Kasumi-1 (cell line): Measurements from ENCODE around the gene OR51M1.

Experiments
- DNase-seq, 2 experiments: peaks; one replicate each; lab custom pipeline; 2025; lab: John Stamatoyannopoulos, UW

The OR51M1 gene

GRCh38 chr11:5390210-5390609, 6.6 kb downstream of the OR51M1 start:
- no peak for DNase-seq

- no peak for DNase-seq
These were observed 10.5 kb downstream of the OR51M1 start for GRCh38 chr11:5394091-5394490.

GRCh38 chr11:5398936-5399335, 15.3 kb downstream of the OR51M1 start:
- no peak for DNase-seq

- DNase-seq: no peak
These were observed 21.6 kb downstream of the OR51M1 start for GRCh38 chr11:5405173-5405572.

- DNase-seq: no peak
These were observed 37.4 kb downstream of the OR51M1 start for GRCh38 chr11:5420993-5421392.

- DNase-seq: no peak
These were observed 38.2 kb downstream of the OR51M1 start, which contains the start of gene OR51Q1 for GRCh38 chr11:5421811-5422210. Gene OR51Q1 (plus strand): TSS chr11:5422111. CDS start chr11:5422201, 90 bp downstream.

GRCh38 chr11:5423131-5423530, 39.5 kb downstream of the OR51M1 start:
- no peak for DNase-seq

GRCh38 chr11:5441414-5441813, 57.8 kb downstream of the OR51M1 start, which contains the start of gene OR51I1:
Gene OR51I1 (minus strand): TSS chr11:5441514. CDS start chr11:5441514, 0 bp downstream.
- DNase-seq: no peak
